Esophagus muscularis mucosa (tissue), 4 donors: ENCODE data around the gene ZNF827. TPM values are rescaled to one million over a fixed set of nuclear protein-coding genes. Genes with fewer than 3 reads are reported as not detected.

Source experiments
- DNase-seq: peaks from one replicate; pipeline ENCODE4 v3.0.0-alpha.2; 2017; ENCODE audit errors: extremely low spot score
- H3K27ac ChIP-seq, 4 donors: fragments of 200-600 bp; sonication (generic); replicated peaks in 1 of 4; 1 replicate in 3 of 4; 2 replicates in 1 of 4; pipeline ENCODE4 v1.5.1; 2016 to 2019; ENCODE audit warnings: mild to moderate bottlenecking in 1 of 4
- H3K27me3 ChIP-seq, 4 donors: fragments of 200-600 bp; sonication (generic); one replicate each; pipeline versions ENCODE4 v1.5.1 to v1.6.0; 2016 to 2019
- H3K36me3 ChIP-seq, 4 donors: fragments of 200-600 bp; sonication (generic); one replicate each; pipeline ENCODE4 v1.5.1; 2016 to 2019
- H3K4me1 ChIP-seq, 4 donors: fragments of 200-600 bp; sonication (generic); one replicate each; pipeline ENCODE4 v1.5.1; 2016 to 2019
- H3K4me3 ChIP-seq, 4 donors: fragments of 200-600 bp; sonication (generic); 1 replicate in 2 of 4; 2 replicates in 2 of 4; pipeline ENCODE4 v1.5.1; 2016 to 2019; ENCODE audit warnings: mild to moderate bottlenecking in 4 of 4, moderate library complexity in 1 of 4
- H3K9me3 ChIP-seq, 4 donors: fragments of 200-600 bp; sonication (generic); 1 replicate in 3 of 4; 2 replicates in 1 of 4; pipeline ENCODE4 v1.5.1; 2016 to 2019
- EP300 ChIP-seq: sonication (generic); formaldehyde crosslinking; IDR thresholded peaks from one replicate; pipeline ENCODE4 v1.6.1; 2017; ENCODE audit warnings: antibody characterized with exemption
- POLR2A ChIP-seq: fragments of 450-650 bp; IDR thresholded peaks from one replicate; pipeline ENCODE4 v1.6.1; 2017; ENCODE audit warnings: antibody characterized with exemption, moderate library complexity, mild to moderate bottlenecking, low read depth
- POLR2AphosphoS5 ChIP-seq, 2 donors: sonication (generic); formaldehyde crosslinking; IDR thresholded peaks; one replicate each; pipeline ENCODE4 v1.6.1; 2017; ENCODE audit warnings: antibody characterized with exemption in 2 of 2
- WGBS: methylation state at CpG from one replicate; pipeline ENCODE4 v1.1.5; 2018; 5-methylcytosine and 5-hydroxymethylcytosine counted together
- intact Hi-C: fragments of 100-400 bp; cut with DNase I; formaldehyde crosslinking; loops from one replicate; pipeline ENCODE4 v1.15.1; 2023
- total RNA-seq, 4 donors: library from RNA; depleted of rRNA; stranded (reverse); fragments of >200 nt; gene quantifications; one replicate each; pipeline versions ENCODE4 v1.1.0 to v1.2.1, GENCODE V29; 2016
- TF ChIP-seq, protein P1 (sequence below), 3 experiments: fragments of 200-600 bp in 2 of 3; fragments of 450-650 bp in 1 of 3; sonication (generic) in 2 of 3; IDR thresholded peaks; one replicate each; pipeline ENCODE4 v1.5.1; 2017 to 2019; ENCODE audit warnings: antibody characterized with exemption in 3 of 3, mild to moderate bottlenecking in 2 of 3, moderate library complexity in 1 of 3

Gene ZNF827
- total RNA-seq, 4 donors from 2014 or later: 11.1 to 27.2 (median 19.0) TPM

DNA sequence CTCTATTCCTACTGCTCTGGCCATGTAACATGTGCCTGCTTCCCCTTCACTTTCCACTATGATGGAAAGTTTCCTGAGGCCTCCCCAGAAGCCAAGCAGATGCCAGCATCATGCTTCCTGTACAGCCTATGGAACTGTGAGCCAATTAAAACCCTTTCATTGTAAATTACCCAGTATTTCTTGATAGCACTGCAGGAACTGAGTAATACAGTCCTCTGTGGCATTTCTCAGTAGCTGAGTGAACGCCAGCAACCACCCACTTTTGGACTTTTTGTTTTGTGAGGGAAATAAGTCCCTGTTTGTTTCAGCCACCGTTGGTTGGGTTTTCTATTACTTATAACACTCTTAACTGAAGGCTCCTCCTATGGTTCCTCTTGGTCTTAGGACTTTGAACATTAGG lies 154.6 kb downstream of the ZNF827 start:
- Histone ChIP-seq H3K27ac (no peak overlapping the region), H3K4me1 (peaks cover 0 to 15% (median 6%) of the 10 kb centered on the region in 4 donors), H3K4me3 (no peak overlapping the region), H3K27me3 (no peaks in the 10 kb centered on the region), H3K9me3 (no peaks in the 10 kb centered on the region), H3K36me3 (peaks cover 0 to 3% (median 0%) of the 10 kb centered on the region in 4 donors)
- 96% methylated on average over 2 of the region's 2 CpGs for WGBS
- TF ChIP-seq POLR2AphosphoS5 (IDR thresholded peaks at IDR 0.05): no peak
- TF ChIP-seq, protein P1, sequence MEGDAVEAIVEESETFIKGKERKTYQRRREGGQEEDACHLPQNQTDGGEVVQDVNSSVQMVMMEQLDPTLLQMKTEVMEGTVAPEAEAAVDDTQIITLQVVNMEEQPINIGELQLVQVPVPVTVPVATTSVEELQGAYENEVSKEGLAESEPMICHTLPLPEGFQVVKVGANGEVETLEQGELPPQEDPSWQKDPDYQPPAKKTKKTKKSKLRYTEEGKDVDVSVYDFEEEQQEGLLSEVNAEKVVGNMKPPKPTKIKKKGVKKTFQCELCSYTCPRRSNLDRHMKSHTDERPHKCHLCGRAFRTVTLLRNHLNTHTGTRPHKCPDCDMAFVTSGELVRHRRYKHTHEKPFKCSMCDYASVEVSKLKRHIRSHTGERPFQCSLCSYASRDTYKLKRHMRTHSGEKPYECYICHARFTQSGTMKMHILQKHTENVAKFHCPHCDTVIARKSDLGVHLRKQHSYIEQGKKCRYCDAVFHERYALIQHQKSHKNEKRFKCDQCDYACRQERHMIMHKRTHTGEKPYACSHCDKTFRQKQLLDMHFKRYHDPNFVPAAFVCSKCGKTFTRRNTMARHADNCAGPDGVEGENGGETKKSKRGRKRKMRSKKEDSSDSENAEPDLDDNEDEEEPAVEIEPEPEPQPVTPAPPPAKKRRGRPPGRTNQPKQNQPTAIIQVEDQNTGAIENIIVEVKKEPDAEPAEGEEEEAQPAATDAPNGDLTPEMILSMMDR (IDR thresholded peaks at IDR 0.05): no peak
- no peak for TF ChIP-seq EP300
- no peak for TF ChIP-seq POLR2A
- intact Hi-C loops: no loop called here
- DNase-seq: no peak

DNA sequence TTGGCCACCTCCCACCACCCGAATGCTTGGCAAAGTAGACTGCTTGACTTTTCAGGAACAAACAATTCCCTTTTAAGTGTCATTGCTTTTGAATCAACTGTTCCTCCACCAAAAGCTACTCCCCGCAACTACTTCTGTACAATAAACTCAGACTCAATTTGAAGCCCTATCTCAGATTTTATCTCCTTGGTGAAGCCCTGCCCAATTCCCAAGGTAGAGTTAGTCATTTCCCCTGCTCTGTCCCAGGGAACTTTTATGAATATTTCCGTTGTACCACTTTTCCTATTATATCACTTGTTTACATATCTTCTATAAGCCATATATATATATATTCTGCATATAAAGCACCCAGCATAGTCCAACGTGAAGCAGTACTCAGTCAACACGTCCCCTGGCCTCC lies 155.9 kb downstream of the ZNF827 start:
- Histone ChIP-seq H3K27ac (no peak overlapping the region), H3K27me3 (no peaks in the 10 kb centered on the region), H3K4me3 (no peak overlapping the region), H3K9me3 (no peaks in the 10 kb centered on the region), H3K4me1 (peaks cover 0 to 15% (median 6%) of the 10 kb centered on the region in 4 donors), H3K36me3 (peaks cover 0 to 6% (median 4%) of the 10 kb centered on the region in 4 donors)
- intact Hi-C loops: no loop called here
- DNase-seq: no peak
- TF ChIP-seq POLR2AphosphoS5 (IDR thresholded peaks at IDR 0.05): no peak
- TF ChIP-seq POLR2A: no peak
- TF ChIP-seq, protein P1 (IDR thresholded peaks at IDR 0.05): no peak
- no peak for TF ChIP-seq EP300
- WGBS: 86% methylated on average over 5 of the region's 5 CpGs

- no peaks in the 10 kb centered on the region for H3K27me3 ChIP-seq
- H3K4me3 ChIP-seq: no peak overlapping the region
- DNase-seq: no peak
- WGBS: 83% methylated on average over 2 of the region's 2 CpGs
- no peaks in the 10 kb centered on the region for H3K9me3 ChIP-seq
- H3K27ac ChIP-seq: no peak overlapping the region
- intact Hi-C loops: no loop called here
- peaks cover 0 to 10% (median 5%) of the 10 kb centered on the region in 4 donors for H3K4me1 ChIP-seq
- peaks cover 0 to 10% (median 4%) of the 10 kb centered on the region in 4 donors for H3K36me3 ChIP-seq
- TF ChIP-seq EP300: no peak
- TF ChIP-seq, protein P1 (IDR thresholded peaks at IDR 0.05): no peak
- TF ChIP-seq POLR2AphosphoS5 (IDR thresholded peaks at IDR 0.05): no peak
- no peak for TF ChIP-seq POLR2A
Measured at GRCh38 chr4:145781351-145781750, 157.3 kb downstream of the ZNF827 start.

DNA sequence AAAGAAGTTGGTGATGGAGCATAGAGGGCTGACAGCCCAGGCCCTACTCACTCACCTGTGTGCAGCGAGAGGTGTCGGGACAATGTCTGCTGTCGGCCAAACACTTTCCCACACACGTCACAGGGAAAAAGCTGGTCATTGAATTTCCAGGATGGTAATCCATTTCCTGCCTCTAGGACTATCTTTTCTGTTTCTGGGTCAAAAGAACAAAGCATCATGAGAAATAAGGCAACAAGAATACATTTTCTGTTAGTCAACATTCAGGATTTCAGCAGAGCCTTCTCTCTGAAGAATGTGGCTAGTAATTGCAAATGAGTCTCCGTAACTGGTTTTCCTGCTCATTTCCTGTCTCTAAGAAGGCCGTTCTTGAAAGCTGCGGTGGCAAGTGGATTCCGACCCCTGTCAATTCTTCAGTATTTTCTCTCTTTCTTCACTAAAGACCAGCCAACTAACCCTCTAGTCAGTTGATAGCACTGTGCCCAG lies 159.3 kb downstream of the ZNF827 start:
- TF ChIP-seq POLR2AphosphoS5 (IDR thresholded peaks at IDR 0.05): no peak
- TF ChIP-seq, protein P1 (IDR thresholded peaks at IDR 0.05): no peak
- no peak for TF ChIP-seq EP300
- no peak for TF ChIP-seq POLR2A
- H3K9me3 ChIP-seq: no peaks in the 10 kb centered on the region
- H3K4me1 ChIP-seq: peaks cover 0 to 2% (median under 1%) of the 10 kb centered on the region in 4 donors
- intact Hi-C loops: no loop called here
- 75% methylated on average over 4 of the region's 8 CpGs for WGBS
- H3K27ac ChIP-seq: no peak overlapping the region
- no peak overlapping the region for H3K4me3 ChIP-seq
- H3K36me3 ChIP-seq: peaks cover 0 to 30% (median 16%) of the 10 kb centered on the region in 4 donors
- no peaks in the 10 kb centered on the region for H3K27me3 ChIP-seq
- DNase-seq: peak; percentile 86

GRCh38 chr4:145776208-145776607 lies 162.4 kb downstream of the ZNF827 start:
- peaks cover 0 to 14% (median 9%) of the 10 kb centered on the region in 4 donors for H3K4me1 ChIP-seq
- no peaks in the 10 kb centered on the region for H3K9me3 ChIP-seq
- peak; percentile 82 for DNase-seq
- intact Hi-C loops: no loop called here
- H3K4me3 ChIP-seq: no peak overlapping the region
- TF ChIP-seq POLR2A (no peak), POLR2AphosphoS5 (IDR thresholded peaks at IDR 0.05) (no peak), EP300 (no peak)
- TF ChIP-seq, protein P1 (IDR thresholded peaks at IDR 0.05): no peak
- no peaks in the 10 kb centered on the region for H3K27me3 ChIP-seq
- H3K36me3 ChIP-seq: peaks cover 0 to 51% (median 28%) of the 10 kb centered on the region in 4 donors
- no peak overlapping the region for H3K27ac ChIP-seq
- 93% methylated on average over 4 of the region's 4 CpGs for WGBS
